Kidney glomerular epithelial cell (primary cell): ENCODE data around the gene PDE4B.
"Not testable (repeated sequence)": the region's sequence is repeated elsewhere in the genome, so short reads cannot be mapped to it uniquely, and the experiment has no call there.

Experiments
- DNase-seq: peaks from one replicate; lab custom pipeline; 2025; lab: John Stamatoyannopoulos, UW

The PDE4B gene

DNA sequence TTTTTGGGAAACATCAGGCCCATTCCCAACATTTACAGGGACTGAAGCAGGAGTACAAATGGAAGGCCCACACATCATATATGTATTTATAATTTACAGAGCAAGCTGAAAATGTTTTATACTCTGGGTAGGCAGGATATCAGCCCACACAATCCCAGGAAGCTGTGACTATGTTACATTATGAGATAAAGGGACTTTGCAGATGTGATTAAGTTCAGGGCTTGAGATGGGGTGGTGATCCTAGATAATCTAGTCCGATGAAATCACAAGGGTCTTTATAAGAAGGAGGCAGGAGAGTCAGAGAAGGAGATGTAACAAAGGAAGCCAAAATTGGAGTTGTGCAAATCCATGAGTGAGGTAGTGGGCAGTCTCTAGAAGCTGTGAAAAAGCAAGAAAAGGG lies 160.5 kb downstream of the PDE4B start:
- no peak for DNase-seq

DNA sequence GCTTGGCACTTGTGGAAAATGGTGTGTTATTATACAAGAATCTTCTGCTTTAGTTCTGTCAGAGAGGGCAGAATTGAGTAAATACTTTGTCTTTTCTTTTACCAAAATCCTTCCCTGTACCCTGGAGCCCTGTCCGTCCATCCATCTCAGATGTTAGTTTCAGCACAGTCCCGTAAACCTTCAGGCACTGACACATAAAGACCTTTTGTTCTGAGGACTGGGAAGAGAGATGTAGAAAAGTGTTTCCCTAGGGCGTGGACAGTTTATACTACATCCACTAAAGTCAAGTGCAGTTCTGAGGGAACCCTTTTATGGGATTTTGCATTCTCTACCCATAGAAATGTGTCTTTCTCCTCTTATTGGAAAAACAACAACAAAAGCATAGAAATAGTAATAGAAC lies 162.4 kb downstream of the PDE4B start:
- DNase-seq: no peak

GRCh38 chr1:65955503-65955902 lies 162.8 kb downstream of the PDE4B start:
- DNase-seq: no peak

- peak; percentile 45 for DNase-seq
These were observed 166.1 kb downstream of the PDE4B start for GRCh38 chr1:65958561-65959350.

DNA sequence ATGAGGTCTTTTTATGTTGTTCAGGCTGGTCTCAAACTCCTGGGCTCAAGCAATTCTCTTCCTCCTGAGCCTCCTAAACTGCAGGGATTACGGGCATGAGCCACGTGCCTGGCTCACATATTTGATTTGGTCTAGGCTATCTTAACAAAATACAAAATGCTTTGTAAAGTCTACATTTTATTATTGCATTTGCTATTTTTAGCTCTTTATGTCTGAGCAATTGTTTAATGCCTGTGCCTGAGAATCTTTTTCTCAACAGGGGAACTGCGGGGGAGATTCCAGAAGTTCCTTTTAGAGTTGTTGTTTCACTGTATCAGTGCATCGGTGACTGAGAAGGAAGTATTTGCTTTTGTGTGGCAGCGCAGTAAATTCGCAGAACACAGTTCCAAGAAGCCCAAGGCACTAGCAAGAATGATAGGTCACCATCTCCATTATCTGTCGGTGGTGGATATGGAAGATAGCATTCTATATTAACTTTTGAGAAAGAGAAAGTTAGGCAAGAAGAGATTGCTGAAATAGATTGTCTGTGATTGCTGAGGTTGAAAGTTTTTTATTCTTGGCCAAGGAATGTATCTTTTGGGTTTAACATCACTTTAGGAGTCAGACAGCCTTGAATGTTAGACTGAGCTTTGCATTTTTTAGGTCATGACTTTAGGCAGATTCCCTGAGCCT lies 167.3 kb downstream of the PDE4B start:
- no peak for DNase-seq

GRCh38 chr1:65963156-65963888 lies 170.6 kb downstream of the PDE4B start:
- DNase-seq: no peak

- DNase-seq: no peak
These were observed 171.4 kb downstream of the PDE4B start for GRCh38 chr1:65964123-65964522.

DNA sequence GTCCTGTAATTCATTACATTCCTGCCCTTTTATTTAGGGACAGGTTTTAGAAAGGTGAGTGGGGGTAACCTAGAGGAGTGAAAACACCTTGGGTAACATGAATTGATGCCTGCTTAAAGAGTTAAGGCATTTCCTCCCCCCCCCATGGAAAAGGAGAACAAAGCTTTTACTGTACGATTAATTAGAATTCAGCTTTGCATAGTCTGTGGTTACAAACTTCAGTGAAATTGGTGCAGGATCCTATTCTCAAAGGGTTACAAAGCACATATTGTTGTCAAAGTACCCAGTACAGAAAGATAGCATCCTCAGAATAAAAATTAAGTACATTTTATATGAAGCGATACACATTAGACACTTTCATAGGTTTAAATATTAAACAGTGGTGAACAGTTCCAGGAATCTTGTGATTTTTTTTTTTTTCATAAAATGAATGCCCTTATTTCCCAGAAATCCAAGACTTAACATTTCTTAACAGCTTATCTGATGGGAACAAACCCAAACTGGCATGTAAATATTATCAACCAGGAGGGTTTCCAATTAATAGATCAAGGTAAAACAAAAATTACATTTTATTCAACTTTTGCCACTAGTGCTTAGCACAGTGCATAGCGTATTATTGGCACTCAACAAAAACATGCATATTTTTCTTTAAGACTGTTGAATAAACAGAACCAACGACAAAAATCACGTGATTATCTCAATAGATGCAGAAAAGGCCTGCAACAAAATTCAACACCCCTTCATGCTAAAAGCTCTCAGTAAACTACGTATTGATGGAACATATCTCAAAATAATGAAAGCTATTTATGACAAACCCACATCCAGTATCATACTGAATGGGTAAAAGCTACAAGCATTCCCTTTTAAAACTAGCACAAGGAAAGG lies 172.7 kb downstream of the PDE4B start:
- no peak for DNase-seq

- DNase-seq: not testable (repeated sequence)
These were observed 174.8 kb downstream of the PDE4B start for GRCh38 chr1:65967492-65967891.

- no peak for DNase-seq
These were observed 178.9 kb downstream of the PDE4B start for GRCh38 chr1:65971547-65971946.

DNA sequence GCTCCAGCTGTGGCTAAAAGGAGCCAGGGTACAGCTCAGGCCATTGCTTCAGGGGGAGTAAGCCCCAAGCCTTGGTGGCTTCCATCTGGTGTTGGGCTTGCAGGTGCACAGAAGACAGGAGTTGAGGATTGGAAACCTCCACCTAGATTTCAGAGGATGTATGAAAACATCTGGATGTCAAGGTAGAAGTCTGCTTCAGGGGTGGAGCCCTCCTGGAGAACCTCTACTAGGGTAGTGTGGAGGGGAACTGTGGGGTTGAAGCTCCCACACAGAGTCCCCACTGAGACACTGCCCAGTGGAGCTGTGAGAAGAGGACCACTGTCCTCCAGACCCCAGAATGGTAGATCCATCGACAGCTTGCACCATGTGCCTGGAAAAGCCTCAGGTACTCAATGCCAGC lies 183.0 kb downstream of the PDE4B start:
- no peak for DNase-seq

- no peak for DNase-seq
These were observed 186.7 kb downstream of the PDE4B start for GRCh38 chr1:65979136-65980044.

DNA sequence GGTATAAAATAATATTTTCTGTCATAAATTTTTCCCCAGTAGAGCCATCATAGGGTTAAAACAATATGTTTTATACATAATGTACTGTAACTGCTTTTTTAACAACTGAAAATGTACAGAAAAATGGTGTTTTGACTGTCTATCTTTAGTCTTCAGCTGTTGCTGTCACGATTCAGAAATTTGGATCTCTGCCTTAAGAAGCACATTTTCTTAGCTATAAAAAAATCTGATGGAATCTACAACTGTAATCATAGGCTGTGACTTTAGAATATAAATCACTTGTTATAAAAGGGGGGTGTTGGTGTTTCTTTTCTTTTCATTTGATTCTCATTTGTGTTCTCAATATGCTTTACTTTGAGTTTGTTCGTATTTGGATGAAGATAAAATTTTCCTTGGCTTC lies 187.5 kb downstream of the PDE4B start:
- DNase-seq: no peak

DNA sequence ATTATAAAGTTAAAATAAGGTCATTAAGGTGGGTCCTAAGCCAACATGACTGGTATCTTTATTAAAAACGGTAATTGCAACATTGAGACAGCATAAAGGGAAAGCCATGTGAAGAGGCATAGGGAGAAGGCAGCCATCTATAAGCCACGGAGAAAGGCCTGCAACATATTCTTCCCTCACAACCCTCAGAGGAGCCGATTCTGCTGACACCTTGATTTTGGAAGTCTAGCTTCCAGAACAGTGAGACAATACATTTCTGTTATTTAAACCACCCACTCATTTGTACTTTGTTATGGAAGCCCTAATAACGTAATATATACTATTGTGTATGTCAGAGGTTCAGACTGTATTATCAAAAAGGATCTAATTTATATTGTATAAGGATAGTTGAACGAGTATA lies 190.8 kb downstream of the PDE4B start:
- DNase-seq: no peak

GRCh38 chr1:65985393-65986066 lies 192.8 kb downstream of the PDE4B start:
- no peak for DNase-seq

GRCh38 chr1:65986146-65986545 lies 193.5 kb downstream of the PDE4B start:
- no peak for DNase-seq

GRCh38 chr1:65990161-65990560 lies 197.5 kb downstream of the PDE4B start:
- no peak for DNase-seq

GRCh38 chr1:65991694-65992093 lies 199.0 kb downstream of the PDE4B start:
- no peak for DNase-seq

- DNase-seq: no peak
These were observed 199.6 kb downstream of the PDE4B start for GRCh38 chr1:65992165-65992821.

GRCh38 chr1:65992831-65993271 lies 200.2 kb downstream of the PDE4B start:
- DNase-seq: no peak
